ENCODE measurements around the gene ODF2.
"Not testable (repeated sequence)": the region's sequence is repeated elsewhere in the genome, so short reads cannot be mapped to it uniquely, and the experiment has no call there.

The ODF2 gene

DNA sequence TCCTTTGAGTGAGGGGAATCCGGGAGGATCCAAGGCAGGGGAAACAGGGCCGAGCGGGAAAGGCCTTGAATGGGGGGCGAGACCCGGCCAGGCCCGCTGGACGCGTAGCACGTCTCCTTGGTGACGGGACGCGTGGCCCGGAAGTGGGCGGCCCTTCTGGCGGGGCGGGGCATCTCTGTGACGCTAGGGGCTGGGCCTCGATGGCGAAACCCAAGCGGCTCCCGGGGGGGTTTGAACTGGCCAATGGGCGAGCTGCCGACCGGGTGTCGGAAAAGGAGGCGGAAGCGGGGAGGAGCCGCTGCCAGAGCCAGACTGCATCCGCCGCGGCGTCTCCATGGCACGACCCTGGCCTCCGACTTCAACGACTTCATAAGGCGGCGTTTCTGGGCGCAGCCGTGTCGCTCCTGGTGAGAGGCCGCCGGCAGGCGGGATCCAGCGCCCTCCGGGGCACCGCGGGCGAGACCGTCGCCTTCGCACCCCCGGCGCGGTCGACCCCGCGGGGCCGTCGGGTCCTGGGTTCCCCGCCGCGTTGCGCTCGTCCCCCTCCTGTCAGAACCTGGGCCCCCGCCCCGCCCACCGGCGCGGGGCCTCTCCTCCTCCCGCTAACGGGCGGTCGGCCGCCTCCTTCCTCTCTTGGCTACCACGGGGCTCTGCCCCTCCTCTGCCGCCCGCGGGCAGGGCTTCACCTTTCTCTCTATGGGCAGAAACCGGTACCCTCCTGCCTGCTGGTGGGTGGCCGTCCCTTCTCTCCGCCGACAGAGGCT, at the start of gene ODF2:
Gene ODF2, plus strand, starts transcription at position 158 of the 764 bp plus-strand sequence. Its CDS starts 86 bp downstream, at position 244.
- DNase-seq: peak; percentile 98

DNA sequence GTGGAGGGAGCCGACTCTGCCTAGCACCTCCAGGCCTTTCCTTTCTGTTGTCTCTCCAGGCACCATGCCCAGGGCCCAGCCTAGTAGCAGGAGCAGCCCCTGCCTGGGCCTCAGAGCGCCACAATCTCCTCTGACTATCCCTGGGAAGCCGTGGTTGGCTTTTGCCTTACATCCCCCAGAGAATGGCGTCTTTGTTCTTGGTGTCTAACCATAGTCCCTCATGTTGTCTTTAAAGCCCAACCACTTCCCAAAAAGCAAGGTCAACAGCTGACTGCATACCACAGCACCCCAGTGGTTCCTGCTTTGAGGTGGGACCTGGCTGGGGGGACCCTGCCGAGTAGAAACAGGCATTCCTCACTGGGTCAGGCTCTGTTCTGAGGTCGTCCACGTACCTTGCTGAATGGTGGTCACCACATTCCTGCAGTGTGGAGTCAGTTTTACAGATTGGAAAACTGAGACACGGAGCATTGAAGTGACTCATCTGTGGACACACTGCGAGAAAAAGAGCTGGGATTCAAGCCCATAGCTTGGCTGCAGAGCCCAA, 48.9 kb upstream of the ODF2 start:
- no peak for DNase-seq

DNA sequence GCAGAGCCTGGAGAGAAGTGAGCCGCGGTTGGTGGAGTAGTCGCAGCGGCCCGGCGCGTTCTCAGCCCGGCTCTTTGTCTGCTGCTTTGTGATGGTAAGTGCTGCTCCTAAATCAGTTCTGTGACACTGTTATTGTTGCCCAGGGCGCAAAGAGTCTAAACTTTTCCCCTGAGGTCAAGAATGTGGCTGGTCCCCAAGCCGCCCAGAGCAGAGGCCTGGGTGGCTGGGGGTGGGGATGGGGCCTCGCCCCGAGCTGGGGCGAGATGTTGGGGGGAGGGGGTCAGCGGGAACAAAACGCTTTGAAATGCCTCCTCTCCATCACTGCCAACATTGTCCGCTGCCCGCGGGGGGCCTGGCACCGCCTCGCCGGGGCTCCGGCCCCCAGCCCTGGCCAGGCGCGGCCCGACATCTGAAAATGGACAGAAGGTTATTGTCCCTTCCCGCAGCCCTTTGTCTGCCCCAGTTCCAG, 46.8 kb upstream of the ODF2 start:
- DNase-seq: no peak

DNA sequence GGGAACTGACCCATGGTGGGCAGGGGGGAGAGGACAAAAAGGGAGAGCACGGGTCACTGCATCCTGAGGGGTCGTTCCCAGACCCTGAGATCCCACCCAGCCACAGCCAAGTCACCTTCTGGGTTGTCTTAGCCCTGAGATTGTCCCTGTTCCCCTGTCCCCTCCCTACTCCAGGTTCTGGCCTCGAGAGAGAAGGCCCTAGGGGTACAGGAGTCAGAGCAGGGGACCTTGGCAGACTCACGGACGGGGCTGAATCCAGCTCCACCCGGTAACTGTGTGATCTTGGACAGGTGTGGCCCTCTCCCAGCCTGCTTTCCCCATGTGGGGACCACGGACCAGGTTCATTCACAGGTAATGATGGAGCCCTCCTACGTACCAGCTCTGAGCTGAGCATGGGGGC, 46.4 kb upstream of the ODF2 start:
- no peak for DNase-seq

DNA sequence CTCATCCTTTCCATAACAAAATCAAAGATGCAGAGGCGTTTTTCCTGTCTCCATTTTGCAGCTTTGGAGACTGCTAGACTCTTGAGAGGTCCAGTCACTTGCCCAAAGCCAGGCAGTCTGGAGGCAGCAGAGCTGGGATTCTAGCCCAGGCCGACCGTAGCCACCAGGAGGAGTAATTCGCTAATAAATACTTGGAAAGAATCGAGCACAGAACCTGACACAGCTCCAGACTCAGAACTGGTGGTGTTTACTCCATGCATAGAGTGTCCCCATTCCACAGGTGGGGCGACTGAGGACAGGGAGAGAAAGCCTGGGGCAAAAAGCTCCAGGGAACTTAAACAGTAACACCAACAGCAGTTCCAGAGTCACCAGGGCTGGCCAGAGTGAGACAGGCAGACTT, 45.8 kb upstream of the ODF2 start:
- DNase-seq: no peak

DNA sequence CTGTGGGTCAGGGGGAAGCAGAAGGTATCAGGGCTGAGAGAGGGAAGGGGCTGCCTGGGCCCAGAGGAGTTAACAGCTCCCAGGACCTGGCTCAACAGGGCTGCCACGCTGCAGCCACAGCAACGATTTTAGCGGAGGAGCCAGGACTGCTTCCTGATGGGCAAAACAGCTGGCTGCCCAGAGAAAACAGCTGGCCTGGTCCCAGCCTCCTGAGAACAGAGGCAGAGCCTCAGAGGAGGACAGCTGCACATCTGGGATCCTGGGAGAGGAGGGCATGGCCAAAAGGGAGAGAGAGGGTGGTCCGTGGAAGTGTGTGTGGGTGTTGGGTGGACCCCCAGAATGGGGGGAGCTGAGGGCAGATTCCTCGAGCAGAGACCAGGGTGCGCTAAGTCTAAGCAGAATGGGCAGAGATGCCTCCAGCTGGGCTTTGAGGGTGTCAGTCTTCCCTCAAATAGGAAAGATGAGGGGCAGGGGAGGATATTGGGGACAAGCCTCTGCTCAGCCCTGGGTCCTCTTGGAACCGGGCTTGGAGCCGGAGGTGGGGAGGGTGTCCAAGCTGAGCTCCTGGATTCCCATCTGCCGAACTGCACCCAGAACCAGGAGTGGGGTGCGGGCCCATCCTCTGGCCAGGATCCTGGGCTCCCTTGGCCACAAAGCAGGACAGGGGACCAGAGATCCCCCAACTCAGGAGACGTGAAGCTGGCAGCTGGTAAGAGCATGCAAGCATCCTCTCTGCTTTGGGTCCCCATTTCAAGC, 44.3 kb upstream of the ODF2 start:
- DNase-seq: no peak

DNA sequence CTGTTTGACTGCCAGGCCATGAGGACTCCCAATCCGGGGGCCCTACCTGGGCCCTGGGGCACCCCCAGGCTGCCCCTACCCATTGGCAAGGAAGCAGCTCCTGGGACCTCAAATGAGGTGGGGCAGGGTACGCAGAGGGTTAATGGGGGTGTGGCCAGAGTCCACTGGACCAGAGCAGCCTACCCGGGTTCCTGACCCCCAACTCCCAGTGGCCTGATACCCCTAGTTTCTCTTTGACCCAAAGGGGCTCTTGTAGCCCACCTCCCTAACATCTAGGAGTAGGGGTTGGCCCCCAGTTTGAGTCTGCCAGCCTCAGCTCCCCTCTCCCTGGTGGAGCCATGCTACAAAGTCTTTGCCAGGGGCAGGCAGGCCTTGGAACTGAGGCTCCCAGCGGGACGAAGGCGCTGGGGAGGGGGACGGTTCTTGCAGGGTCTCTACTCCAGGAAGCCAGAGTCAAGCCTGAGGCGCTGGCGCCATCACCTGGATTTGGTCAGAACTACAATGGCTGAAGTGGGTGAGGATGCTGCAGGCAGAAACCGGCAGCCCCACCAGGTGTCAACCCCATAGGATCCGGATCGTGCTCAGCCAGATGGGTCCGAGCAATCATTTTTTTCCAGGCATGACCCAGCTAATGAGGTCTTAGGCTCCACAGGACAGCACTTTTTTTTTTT, 43.6 kb upstream of the ODF2 start:
- DNase-seq: peak; percentile 84

DNA sequence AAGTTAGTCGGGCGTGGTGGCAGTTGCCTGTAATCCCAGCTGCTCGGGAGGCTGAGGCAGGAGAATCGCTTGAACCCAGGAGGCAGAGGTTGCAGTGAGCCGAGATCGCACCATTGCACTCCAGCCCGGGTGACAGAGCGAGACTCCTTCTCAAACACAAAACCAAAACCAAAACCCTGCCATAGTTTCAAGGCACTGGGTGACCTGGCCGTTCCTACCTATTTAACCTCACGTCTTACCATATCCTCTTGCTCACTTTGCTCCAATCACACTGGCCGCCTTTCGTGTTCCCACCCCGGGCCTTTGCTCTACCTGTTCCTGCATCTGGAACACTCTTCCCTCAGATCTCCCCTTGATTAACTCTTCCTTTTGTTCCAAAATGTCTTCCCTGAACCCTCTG, 42.1 kb upstream of the ODF2 start:
- not testable (repeated sequence) for DNase-seq

DNA sequence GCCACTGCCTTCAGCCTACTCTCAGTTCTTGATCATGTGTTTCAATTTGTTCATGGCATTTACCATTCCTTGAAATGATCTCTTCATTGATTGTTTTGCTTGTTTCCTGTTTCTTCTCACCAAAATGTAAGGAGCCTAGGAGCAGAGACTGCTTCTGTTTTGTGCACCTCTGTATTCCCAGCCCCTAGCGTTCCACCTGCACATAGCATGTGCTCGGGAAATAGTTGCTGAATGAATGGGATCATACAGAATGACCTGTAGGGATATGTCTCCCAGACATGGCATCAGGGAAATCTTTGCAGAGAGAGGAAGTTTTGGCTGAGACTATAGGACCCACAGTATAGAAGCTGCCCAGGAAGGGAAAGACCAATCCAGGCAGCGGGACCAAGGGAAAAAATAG, 41.3 kb upstream of the ODF2 start:
- DNase-seq: no peak

DNA sequence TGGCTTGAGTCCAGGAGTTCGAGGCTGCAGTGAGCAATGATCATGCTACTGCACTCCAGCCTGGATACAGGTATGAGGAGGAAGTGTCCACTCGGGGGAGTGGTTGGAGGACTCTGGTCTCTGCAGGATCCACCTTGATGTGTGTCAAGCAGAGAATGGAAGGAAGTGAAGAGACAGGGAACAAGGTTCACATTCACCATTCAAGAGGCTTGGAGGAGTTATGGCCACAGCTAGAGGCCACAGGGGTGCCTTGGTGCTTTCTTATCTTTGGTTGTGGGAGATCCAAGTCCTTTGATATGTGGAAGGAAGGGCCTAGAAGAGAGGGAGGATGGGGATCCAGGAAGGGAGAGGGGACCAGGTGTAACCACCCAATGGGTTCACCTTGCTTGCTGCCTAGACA, 40.5 kb upstream of the ODF2 start:
- DNase-seq: no peak

DNA sequence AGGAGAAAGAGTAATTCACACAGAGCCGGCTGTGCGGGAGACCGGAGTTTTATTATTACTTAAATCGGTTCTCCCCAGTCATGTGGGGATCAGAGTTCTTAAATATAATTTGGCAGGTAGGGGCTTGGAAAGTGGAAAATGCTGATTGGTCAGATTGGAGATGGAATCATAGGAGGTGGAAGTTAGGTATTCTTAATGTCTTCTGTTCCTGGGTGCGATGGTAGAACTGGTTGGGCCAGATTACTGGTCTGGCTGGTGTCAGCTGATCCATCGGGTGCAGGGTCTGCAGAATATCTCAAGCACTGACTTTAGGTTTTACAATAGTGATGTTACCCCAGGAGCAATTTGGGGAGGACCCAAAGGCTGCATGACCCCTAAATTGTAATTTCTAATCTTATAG, 39.8 kb upstream of the ODF2 start:
- DNase-seq: no peak

DNA sequence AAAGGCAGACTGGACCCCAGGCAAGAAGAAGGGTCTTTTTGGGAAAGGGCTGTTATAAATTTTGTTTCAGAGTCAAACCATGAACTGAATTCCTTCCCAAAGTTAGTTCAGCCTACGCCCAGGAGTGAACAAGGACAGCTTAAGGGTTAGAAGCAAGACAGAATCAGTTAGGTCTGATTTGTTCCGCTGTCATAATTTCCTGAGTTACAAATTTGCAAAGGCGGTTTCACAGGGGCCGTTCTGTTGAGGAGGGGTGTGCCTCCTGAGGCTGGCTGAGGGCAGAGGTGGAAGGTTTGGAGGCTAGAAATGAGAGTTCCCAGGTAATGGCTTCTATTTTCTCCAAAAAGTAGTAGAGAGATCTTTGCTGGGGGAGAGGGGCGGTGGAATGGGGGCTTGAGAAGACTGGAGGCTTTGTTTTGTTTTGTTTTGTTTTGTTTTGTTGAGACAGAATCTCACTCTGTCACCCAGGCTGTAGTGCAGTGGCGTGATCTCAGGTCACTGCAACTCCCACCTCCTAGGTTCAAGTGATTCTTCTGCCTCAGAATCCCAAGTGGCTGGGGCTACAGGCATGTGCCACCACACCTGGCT, 39.3 kb upstream of the ODF2 start:
- DNase-seq: no peak

DNA sequence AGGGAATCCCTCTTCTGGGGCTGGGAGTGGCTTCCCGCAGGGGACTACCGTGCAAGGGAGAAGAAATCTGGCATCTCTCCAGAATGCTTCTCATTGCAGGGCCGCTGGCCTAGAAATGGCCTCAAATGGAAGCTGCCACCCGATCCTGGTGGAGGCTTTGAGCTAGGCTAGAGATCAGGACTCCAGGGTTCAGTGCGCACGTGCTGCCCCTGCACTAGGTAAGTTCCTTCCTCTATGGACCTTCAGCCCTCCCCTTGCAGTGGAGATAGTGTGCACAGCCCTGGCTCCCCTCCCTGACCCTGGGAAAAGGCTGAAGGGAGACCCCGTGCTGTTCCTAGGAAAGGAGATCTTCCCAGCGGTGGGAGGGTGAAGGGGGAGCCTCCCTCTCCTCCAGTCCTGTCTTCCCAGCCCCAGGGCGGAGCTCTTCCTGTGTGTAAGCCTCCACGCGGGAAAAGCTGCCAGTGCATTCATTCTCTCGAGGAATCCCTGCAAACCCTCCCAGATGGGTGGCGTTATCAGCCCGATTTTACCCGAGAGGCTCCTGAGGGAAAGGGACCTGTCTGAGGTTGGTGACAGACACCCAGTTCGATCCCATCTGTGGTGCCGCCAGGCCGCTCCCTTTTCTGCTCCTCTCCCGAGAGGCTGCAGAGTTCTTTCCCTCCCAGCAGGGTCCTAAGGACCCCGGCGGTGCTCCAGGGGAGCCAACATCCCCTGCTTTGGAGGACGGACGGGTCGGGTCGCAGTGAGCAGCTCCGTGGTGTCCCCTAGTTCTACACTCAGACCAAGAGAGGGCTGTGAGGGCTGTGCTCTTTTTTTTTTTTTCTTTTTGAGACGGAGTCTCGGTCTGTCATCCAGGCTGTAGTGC, 36.5 kb upstream of the ODF2 start:
- peak; percentile 59 for DNase-seq

DNA sequence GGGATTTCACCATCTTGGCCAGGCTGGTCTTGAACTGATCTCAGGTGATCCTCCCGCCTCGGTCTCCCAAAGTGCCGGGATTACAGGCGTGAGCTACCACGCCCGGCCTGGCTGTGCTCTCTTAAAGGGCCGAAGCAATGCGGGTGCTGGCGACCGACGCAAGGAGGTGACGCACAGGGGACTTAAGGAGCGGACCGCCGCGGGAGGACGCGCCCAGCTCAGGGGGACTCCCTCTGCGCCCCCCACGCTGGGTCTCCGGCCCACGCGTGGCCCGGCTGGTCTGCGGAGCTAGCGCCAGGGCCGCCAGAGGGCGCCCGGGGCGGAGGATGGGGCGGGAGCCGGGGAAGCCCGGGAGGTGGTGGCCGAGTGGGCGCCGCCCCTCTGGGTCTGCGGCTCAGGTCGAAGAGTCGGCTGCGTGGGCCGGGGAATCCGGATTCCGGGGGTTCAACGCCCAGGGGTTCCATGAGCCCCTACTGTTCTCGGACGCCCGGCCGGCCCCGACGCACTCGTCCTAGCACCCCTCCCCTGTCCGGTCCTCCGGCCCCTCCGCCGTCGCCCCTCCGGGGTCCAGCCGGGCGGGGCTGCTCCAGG, 35.7 kb upstream of the ODF2 start:
- DNase-seq: peak; percentile 88

DNA sequence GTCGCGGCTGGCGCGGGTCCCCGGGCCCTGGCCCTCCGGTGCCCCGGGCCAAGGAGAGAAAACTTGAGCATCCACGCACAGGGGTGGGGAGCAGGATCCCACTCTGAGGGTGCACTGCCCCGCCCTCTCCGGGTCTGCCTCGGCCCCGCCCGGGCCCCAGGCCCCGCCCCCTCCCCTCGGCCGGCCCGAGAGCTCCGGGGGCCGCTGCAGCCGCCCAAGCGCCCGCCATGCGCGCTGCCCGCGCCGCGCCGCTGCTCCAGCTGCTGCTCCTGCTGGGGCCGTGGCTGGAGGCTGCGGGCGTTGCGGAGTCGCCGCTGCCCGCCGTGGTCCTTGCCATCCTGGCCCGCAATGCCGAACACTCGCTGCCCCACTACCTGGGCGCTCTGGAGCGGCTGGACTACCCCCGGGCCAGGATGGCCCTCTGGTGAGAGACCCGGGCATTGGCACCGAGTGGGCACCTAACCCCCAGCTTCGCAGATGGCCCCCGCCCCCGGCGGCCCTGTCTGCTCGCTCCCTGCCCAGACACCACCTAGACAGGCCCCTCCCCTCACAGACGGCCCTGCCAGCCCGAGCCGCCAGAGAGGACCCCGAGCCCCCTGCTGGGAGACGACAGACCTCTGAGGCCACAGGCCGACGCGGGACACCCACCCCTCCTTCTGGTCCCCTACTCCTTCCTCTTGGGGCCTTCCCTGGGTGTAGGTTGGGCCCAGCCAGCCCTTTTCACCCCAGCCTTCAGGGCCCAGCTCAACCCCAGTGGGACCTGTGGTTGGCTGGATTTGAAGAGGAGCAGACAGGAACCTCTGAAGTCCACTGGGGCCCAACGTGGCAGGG, 34.9 kb upstream of the ODF2 start, which contains the start of gene CERCAM:
Gene CERCAM, plus strand, starts transcription at position 207 of the 831 bp plus-strand sequence. Its CDS starts 21 bp downstream, at position 228.
- DNase-seq: peak; percentile 78

DNA sequence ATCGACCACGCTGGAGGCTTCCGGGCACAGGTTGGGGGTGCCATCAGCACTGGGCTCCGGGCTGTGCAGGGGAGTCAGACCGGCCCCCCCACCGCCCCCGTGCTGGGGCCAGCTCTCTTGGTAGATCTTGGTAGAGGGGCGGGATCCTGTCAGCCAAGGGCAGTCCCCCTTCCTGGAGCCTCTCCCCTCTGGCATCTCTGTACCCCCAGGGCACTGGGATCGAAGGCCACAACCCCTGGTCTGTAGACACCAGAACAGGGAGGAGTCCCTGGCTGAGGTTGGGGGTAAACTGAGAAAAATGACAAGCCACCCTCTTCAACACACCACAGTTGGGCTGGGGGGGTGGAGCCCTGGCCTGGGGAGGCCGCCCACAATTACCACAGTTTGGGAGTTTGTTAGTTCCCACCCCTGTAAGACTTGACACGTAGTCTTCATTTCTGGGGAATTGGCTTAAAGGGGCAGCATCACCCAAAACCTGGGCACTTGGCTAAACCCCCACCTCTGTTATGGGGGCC, 34.3 kb upstream of the ODF2 start:
- DNase-seq: peak; percentile 59

DNA sequence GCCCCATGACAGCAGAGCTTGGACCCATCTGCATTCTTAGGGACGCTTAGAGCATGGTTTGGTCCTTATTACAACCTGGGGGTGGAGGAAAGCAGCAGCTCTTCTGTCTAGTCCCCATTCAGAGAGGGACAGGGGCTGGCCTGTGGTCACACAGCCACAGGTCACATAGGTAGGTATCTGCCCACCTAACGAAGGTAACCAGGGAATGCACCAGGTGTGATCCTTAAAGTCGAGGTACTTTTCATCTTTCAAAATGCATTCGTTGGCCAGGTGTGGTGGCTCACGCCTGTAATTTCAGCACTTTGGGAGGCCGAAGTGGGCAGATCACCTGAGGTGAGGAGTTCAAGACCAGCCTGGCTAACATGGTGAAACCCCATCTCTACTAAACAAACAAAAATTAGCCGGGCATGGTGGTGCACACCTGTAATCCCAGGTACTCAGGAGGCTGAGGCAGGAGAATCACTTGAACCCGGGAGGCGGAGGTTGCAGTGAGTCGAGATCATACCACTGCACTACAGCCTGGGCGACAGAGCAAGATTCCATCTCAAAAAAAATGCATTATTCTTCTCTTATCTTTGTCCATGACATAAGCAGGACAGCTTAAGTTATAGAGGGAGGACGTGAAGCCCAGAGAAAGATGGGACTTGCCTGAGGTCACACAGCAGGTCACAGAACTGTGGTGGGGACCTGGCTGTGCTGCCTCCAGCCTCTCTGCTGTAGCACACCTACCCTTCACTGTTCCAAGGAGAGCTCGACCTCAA, 33.6 kb upstream of the ODF2 start:
- DNase-seq: not testable (repeated sequence)

DNA sequence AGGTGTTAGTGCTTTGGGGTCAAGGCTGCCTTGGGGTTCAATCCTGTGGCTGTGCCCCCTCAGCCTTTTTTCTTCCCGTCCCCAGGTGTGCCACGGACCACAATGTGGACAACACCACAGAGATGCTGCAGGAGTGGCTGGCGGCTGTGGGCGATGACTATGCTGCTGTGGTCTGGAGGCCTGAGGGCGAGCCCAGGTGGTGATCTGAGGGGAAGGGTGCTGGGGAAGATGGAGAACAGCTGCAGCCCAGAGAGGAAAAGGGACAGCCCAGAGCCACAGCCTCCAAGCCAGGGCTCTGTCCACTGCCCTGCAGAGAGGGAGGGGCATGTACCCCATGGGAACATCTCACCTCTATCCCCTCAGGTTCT, 33.0 kb upstream of the ODF2 start:
- DNase-seq: no peak

DNA sequence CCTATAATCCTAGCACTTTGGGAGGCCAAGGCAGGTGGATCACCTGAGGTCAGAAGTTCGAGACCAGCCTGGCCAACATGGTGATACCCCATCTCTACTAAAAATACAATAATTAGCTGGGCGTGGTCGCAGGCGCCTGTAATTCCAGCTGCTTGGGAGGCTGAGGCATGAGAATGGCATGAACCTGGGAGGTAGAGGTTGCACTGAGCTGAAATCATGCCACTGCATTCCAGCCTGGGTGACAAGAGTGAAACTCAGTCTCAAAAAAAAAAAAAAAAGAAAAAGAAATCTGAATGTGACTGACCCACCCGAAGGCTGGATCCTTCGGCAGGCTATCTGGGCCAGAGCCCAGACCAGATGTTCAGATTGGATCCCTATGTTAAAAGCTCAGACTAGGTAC, 32.5 kb upstream of the ODF2 start:
- not testable (repeated sequence) for DNase-seq
